Thoracic aorta (tissue), 2 donors: ENCODE results near the gene JCAD. TPM values are rescaled to one million over a fixed set of nuclear protein-coding genes. Genes with fewer than 3 reads are reported as not detected.

Source experiments
- ATAC-seq: fragments of 150-250 bp; one replicate; pipeline ENCODE4 v1.8.0; 2017; ENCODE audit warnings: low read depth; ENCODE audit not compliant: insufficient number of reproducible peaks, low FRiP score
- DNase-seq: peaks from one replicate; pipeline ENCODE4 v3.0.0-alpha.2; 2020; ENCODE audit warnings: low spot score
- H3K27ac ChIP-seq, 2 donors: fragments of 200-600 bp; sonication (generic); 1 replicate in 1 of 2; 2 replicates in 1 of 2; pipeline ENCODE4 v1.5.1; 2016; ENCODE audit warnings: mild to moderate bottlenecking in 2 of 2, moderate library complexity in 2 of 2
- H3K27me3 ChIP-seq: fragments of 200-600 bp; sonication (generic); replicated peaks from 2 replicates; pipeline ENCODE4 v1.6.0; 2016; ENCODE audit warnings: mild to moderate bottlenecking; ENCODE audit not compliant: insufficient read depth
- H3K36me3 ChIP-seq: fragments of 200-600 bp; sonication (generic); one replicate; pipeline ENCODE4 v1.5.1; 2016
- H3K4me1 ChIP-seq, 2 donors: fragments of 200-600 bp; sonication (generic); 1 replicate in 1 of 2; 2 replicates in 1 of 2; pipeline versions ENCODE4 v1.5.1 to v1.6.0; 2016; ENCODE audit warnings: low read depth in 2 of 2, mild to moderate bottlenecking in 1 of 2; ENCODE audit not compliant: control insufficient read depth in 1 of 2
- H3K4me3 ChIP-seq: fragments of 200-600 bp; sonication (generic); 2 replicates; pipeline ENCODE4 v1.5.1; 2016; ENCODE audit warnings: mild to moderate bottlenecking
- H3K9me3 ChIP-seq: fragments of 200-600 bp; sonication (generic); 2 replicates; pipeline ENCODE4 v1.5.1; 2016
- total RNA-seq, 2 donors: library from RNA; depleted of rRNA; stranded (reverse); fragments of >200 nt; gene quantifications; one replicate each; pipeline versions ENCODE4 v1.1.0 to v1.2.3, GENCODE V29; 2016
- TF ChIP-seq, protein P1 (sequence below): fragments of 200-600 bp; sonication (generic); IDR thresholded peaks from one replicate; pipeline ENCODE4 v1.5.1; 2019; ENCODE audit warnings: antibody characterized with exemption

The JCAD gene
- total RNA-seq, 2 donors from 2014 or later, result 46.3 to 103 TPM

- Histone ChIP-seq H3K36me3 (no peaks in the 10 kb centered on the region), H3K27me3 (no peaks in the 10 kb centered on the region), H3K9me3 (no peaks in the 10 kb centered on the region), H3K4me3 (no peak overlapping the region), H3K27ac (peak overlapping the region; percentile 3 to 44), H3K4me1 (peaks cover 3 to 37% of the 10 kb centered on the region in 2 donors)
- TF ChIP-seq, protein P1, sequence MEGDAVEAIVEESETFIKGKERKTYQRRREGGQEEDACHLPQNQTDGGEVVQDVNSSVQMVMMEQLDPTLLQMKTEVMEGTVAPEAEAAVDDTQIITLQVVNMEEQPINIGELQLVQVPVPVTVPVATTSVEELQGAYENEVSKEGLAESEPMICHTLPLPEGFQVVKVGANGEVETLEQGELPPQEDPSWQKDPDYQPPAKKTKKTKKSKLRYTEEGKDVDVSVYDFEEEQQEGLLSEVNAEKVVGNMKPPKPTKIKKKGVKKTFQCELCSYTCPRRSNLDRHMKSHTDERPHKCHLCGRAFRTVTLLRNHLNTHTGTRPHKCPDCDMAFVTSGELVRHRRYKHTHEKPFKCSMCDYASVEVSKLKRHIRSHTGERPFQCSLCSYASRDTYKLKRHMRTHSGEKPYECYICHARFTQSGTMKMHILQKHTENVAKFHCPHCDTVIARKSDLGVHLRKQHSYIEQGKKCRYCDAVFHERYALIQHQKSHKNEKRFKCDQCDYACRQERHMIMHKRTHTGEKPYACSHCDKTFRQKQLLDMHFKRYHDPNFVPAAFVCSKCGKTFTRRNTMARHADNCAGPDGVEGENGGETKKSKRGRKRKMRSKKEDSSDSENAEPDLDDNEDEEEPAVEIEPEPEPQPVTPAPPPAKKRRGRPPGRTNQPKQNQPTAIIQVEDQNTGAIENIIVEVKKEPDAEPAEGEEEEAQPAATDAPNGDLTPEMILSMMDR, result no peak
- ATAC-seq (no peak), DNase-seq (no peak)
Observed at GRCh38 chr10:30038781-30039536, 20.4 kb downstream of the JCAD start.

GRCh38 chr10:30037620-30038336, 21.6 kb downstream of the JCAD start:
- ATAC-seq, result no peak
- peak overlapping the region; percentile 3 to 44 for H3K27ac ChIP-seq
- no peak overlapping the region for H3K4me3 ChIP-seq
- TF ChIP-seq, protein P1, result no peak
- H3K27me3 ChIP-seq, result no peaks in the 10 kb centered on the region
- H3K9me3 ChIP-seq, result no peaks in the 10 kb centered on the region
- DNase-seq, result no peak
- H3K36me3 ChIP-seq, result no peaks in the 10 kb centered on the region
- H3K4me1 ChIP-seq, result peaks cover 3 to 37% of the 10 kb centered on the region in 2 donors

GRCh38 chr10:30036811-30037210, 22.6 kb downstream of the JCAD start:
- no peaks in the 10 kb centered on the region for H3K9me3 ChIP-seq
- H3K4me3 ChIP-seq, result no peak overlapping the region
- no peaks in the 10 kb centered on the region for H3K27me3 ChIP-seq
- TF ChIP-seq, protein P1, result no peak
- H3K36me3 ChIP-seq, result no peaks in the 10 kb centered on the region
- H3K4me1 ChIP-seq, result peaks cover 3 to 34% of the 10 kb centered on the region in 2 donors
- DNase-seq (no peak), ATAC-seq (no peak)
- H3K27ac ChIP-seq, result peak overlapping the region; percentile 3 to 44

GRCh38 chr10:30036341-30036740, 23.0 kb downstream of the JCAD start:
- Histone ChIP-seq H3K27ac (peak overlapping the region in 1 of 2 donors; percentile 3), H3K36me3 (no peaks in the 10 kb centered on the region), H3K4me3 (no peak overlapping the region), H3K27me3 (no peaks in the 10 kb centered on the region), H3K9me3 (no peaks in the 10 kb centered on the region), H3K4me1 (peaks cover 3 to 33% of the 10 kb centered on the region in 2 donors)
- no peak for ATAC-seq
- TF ChIP-seq, protein P1, result no peak
- DNase-seq, result no peak

DNA sequence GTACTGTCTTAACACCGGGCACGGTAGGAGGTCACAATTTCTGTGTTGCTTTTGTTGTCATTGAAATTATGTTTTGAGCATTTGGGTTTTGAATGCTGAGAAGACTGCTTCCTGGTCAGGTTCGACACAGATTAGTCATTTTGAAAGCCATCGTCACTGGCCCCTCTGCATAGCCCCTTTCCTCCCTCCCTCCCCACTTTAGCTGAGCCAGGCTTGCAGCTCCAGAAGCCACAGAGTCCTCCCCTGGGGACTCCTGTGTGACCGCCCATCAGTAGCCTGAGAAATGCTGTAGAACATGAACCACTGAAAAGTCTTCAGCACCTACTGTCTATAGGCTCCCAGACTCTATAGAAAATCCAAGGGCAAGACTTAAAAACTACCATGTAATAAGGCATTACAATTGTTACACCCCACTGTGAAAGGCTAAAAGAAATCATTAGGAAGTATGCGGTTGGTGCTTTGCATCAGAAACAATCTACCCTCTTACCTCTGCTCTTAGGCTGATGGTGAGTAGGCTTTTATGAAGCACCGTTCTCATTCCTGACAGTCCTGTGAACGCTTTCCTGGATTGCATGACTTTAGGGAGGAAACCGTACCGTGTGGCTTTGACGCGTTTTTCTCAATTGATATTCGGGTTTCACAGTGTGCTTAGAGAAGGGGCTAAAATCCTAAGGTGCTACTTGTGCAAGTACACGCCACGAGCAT, 24.8 kb downstream of the JCAD start:
- H3K27me3 ChIP-seq, result no peaks in the 10 kb centered on the region
- no peak overlapping the region for H3K4me3 ChIP-seq
- TF ChIP-seq, protein P1, result no peak
- H3K4me1 ChIP-seq, result peaks cover 4 to 45% of the 10 kb centered on the region in 2 donors
- H3K9me3 ChIP-seq, result no peaks in the 10 kb centered on the region
- ATAC-seq, result no peak
- no peaks in the 10 kb centered on the region for H3K36me3 ChIP-seq
- no peak overlapping the region for H3K27ac ChIP-seq
- no peak for DNase-seq
